Iris pigment epithelial cell (primary cell): Measurements from ENCODE around the gene GRB14.
"Not testable (repeated sequence)": the region's sequence is repeated elsewhere in the genome, so short reads cannot be mapped to it uniquely, and the experiment has no call there.

Experiments
- DNase-seq: peaks from one replicate; pipeline ENCODE4 v3.0.0-alpha.2; 2011; ENCODE audit warnings: low read depth

GRB14 gene

GRCh38 chr2:164620873-164621763, at the start of gene GRB14:
Gene GRB14 (minus strand): TSS chr2:164621482. CDS start chr2:164621309, 173 bp downstream.
- DNase-seq = peak; percentile 10

DNA sequence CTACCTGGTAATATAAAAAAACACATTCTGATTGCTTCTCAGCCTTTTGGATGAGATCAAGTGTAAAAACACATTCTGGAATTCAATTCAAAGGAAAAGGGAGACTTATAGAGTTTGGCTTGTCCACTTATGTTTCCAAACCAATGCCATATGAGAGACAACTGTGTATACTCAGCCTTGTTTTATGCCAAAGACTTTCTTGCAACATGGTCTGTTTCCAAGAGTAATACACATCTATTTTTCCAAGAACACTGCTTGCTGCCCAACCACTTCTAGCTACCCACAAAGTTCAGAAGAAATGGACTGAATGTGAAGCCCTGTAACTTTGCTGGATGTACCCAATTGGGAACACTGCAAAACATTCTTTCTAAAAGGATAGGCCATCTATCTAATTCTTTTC, 48.0 kb upstream of the GRB14 start:
- DNase-seq = no peak

DNA sequence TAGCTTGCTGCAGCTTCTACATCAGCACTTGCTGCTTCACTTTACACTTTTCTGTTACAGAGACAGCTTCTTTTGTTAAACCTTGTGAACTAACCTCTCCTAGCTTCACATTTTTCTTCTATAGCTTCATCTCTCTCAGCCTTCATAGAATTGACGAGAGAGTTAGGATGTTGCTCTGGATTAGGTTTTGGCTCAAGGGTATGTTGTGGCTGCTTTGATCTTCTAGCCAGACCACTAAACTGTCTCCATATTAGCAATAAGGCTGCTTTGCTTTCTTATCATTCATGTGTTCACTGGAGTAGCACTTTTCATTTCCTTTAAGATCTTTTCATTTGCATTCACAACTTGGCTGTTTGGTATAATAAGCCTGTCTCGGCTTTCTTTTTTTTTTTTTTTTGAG, 46.3 kb upstream of the GRB14 start:
- no peak for DNase-seq

GRCh38 chr2:164664070-164664469, 42.8 kb upstream of the GRB14 start:
- DNase-seq = no peak

GRCh38 chr2:164662868-164663631, 41.8 kb upstream of the GRB14 start:
- no peak for DNase-seq

DNA sequence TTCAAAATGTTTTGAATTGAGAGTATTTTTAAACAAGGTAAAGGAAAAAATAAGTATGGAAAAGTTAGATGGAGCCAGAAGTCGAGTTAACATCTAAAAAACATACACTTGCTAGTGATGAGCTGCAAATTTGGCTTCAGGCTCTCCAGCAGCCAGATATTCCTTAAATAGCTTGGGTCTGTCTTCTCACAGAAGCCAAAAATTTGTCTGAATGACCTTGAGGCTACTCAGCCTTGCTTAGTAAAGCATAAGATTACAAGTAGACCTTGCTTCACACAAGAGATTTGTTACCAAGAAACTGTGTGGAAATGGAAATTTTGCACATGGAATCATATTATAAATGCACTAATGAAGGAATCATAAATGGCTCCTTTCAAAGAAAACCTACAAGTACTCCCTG, 40.8 kb upstream of the GRB14 start:
- no peak for DNase-seq

DNA sequence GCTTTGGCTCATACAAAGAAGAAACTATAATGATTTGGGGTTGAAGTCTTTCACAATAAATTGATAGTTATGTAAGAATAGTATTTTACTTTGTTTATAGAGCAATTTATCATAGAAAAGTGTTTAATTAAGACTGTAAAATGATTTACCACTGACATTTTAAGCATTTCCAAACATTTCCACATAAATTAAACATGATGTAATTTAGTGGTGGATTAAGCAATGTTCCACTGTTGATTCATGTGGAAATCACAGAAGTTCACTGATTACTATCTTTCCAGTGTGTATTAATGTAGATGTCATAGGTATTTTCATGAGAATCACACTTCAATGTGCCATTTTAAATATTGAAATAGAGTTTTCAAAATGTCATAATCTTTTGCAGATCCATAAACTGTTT, 40.1 kb upstream of the GRB14 start:
- DNase-seq = peak; percentile 54

GRCh38 chr2:164657129-164657528, 35.8 kb upstream of the GRB14 start:
- DNase-seq = peak; percentile 74

DNA sequence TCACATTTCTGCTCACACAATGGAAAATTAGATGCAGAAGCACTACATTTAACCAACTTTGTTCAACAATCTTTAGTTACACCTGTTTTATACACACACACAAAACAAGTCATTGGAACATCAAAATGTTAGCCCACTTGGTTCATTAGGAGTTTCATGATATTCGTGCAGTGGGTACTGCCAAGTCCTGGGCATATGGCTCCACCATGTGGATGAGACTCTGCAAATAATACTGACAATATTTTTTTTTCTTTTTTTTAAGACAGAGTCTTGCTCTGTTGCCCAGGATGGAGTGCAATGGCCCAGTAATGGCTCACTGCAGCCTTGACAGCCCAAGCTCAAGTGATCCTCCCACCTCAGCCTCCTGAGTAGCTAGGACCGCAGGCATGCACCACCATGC, 34.5 kb upstream of the GRB14 start:
- DNase-seq = peak; percentile 3

GRCh38 chr2:164655336-164655735, 34.1 kb upstream of the GRB14 start:
- peak; percentile 17 for DNase-seq

DNA sequence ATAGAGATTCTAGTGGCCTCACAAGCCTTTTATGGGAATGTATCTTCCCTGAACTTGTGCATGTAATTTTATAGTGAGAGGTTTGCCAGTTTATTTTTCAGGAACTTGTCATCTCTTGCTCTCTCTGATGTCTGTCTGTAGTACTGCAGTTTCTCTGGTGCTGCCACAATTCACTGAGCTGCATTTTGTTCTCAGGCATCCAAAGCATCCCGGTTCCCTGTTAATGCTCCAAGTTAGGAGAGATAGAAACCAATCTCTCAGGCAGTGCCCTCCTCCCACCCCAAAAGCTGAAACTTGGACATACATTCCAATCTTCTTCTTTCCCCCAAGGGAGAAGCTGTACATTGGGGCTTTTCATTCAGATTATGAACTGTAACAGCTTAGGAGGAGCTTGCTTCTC, 30.1 kb upstream of the GRB14 start:
- DNase-seq = no peak

DNA sequence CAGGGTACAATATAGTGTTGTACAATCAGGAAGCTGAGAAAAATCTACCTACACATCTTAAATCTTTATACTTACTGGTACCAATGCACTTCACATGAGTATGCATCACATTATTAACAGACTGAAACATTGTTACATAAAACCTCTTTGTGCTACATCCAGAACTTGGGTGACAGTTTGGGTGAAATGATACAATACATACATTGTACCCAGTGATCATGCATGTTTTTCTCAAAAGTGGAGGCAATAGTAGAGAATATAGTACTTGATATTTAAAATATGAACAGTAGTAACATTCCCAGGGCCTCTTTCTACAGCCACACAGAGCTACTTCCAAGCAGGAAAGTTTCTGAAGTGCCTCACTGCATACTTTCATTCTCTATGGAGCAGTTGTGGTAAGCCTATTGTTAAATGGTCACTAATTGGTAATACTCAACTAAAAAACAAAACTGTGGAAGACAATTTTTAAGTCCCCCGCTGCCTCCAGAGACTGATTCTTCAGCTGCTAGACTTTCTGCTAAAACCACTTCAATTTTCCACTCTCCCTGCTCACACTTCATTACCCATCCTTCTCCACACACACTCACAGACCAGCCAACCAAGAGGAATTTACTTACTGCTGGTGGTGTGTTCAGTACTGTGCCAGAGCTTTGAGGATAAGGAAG, 22.9 kb upstream of the GRB14 start:
- no peak for DNase-seq

DNA sequence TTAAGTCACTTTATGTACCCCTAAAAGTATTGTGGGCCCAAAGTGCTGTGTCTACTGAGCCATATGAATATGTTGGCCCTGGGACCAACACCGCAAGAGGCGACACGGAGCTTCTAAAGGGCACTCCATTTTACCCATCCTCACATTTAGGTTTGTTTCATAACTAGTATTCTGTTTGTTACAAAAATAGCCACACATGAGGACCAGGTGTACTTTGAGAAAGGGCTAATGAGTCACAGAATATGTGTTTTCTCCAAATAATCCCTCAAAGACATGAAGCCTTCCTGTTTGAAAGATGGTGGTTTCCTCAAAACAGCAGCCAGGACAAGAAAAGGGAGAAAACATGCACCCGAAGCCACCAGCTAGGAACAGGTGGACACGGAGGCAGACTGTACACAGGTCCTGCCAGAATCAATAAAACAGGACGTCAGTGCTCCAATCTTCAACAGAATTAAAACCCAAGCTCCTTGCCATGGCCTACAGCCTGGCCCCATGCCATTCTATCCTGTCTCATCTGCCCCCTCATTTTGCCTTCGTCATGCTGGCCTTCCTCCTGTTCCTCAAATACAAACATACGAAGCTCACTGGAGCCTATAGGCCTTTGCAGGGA, 21.8 kb upstream of the GRB14 start:
- DNase-seq = no peak

DNA sequence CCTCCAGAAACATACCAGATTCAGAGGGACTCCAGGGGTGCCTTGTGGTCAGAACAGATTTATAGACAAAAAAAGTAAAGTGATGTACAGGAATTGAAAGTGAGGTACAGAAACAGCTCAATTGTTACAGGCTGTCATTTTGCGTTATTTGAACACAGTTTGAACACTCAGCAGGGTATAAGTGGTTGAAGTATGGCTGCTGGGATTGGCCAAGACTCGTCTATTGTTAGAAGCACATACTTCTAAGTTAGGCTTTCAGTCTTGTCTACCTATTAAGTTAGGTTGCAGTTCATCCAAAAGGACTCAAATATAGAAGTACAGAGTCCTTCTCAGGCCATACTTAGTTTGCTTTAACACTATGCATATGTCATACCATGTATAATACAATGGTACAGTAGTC, 21.0 kb upstream of the GRB14 start:
- DNase-seq = no peak

GRCh38 chr2:164628319-164628718, 7.0 kb upstream of the GRB14 start:
- not testable (repeated sequence) for DNase-seq

DNA sequence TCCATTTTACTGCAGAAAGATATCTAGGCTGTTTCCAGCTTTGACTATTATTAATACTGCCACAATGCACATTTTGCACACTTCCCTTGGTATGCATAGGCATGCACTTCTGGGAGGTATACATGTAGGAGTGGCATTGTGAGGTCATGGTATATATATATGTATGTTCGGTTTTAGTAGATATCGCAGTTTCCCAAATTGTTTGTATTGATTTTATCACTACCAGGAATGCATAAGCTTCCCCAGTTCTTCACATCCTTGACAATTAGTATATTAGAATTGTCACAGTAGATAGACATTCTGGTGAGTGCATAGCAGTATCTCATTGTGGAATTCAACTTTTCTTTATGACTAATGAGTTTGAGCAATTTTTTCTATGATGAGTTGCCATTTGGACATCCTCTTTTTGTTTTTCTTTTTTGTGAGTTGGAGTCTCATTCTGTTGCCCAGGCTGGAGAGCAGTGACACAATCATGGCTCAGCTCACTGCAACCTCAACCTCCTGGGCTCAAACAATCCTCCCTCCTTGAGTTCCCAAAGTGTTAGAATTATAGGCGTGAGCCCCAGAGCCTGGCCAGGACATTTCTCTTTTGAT, 4.2 kb upstream of the GRB14 start:
- DNase-seq = peak; percentile 29

- no peak for DNase-seq
Observed at GRCh38 chr2:164624316-164624715, 3.0 kb upstream of the GRB14 start.

DNA sequence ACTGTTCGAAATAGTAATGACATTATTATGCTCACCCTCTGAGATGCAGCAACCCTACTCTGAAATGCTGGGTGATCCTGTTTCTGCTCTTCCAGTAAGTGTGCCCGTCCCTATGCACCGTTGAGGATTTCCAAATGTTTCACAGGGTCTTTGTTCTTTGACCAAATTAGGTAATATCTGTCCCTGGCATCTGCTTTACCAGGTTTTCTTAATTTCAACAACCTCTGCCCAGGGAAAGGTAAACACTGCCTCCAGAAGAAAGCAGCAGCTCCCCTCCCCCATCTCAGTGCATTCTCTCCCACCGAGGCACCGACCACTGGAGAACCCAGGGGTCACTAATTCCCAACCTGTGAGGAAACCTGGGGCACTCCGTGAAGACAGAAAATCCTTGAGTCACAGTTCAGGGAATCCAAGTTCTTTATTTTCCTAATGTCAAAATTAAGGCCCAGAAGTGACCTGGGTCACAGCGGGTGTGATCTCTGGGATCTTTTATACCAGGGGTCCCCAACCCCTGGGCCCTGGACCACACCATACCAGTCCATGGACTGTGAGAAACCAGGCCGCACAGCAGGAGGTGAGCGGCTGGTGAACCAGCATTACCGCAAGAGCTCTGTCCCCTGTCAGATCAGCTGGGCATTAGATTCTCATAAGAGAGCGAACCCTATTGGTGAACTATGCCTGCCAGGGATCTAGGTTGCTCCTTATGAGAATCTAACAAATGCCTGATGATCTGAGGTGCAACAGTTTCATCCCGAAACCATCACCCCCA, 1.2 kb upstream of the GRB14 start:
- DNase-seq = no peak

DNA sequence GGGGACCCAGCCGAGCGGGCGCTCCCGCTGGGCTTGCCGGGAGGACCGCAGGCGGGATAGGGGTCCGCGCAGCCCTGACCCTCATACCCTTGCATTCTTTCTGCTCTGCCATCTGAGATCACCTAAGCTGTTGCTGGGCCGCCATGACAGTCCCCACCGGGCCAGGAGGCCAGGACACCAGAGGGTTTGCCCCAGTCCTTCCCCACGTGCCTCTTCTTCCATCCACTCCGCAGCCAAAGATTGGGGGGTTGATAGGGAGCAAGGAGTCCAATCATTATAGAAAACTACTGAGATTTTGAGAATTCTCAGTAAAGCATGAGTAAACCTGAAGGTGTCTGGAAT, 453 bp upstream of the GRB14 start:
- no peak for DNase-seq

DNA sequence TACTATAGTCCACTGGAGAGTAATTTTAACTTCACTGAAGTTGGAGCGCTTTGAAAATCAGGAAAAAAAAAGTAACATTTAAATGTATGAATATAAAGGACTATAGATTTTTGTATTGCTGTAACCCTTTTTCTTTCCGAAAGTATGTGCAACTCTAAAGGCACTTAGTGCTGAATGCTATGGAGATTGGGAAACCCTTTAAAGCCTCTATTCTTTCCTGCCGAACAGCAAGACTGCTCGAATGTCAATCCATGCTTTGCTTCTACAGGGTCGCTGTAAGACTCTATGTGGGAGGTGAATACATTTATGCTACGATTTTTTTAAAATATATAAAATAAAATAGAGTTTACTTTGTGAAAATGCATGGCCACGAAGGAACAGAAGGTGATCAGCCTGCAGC, 825 bp downstream of the GRB14 start:
- peak; percentile 5 for DNase-seq

DNA sequence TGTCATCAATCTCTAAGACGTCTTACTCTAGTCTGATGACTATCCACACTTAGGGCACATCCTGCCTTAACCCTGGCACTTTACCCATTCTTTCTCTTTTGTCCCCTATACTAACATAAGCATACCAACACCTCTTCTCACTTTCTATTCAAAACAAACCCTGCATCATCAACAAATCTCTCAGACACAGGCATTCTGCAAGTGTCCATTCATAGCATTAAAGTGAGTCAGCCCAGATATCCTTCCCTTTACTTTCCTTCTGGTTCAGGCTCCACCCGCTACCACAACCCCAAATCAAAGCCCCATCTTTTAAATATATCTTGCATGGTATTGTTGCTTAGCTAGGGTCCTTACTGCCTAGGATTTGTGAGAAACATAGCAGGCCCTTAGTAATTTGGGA, 3.8 kb downstream of the GRB14 start:
- peak; percentile 38 for DNase-seq
